IPS-18c (cell line): ENCODE results near the gene CEP72.

Source experiments
- H3K4me3 ChIP-seq: 2 replicates; pipeline ENCODE4 v1.7.0; 2013; ENCODE audit warnings: low read depth, mild to moderate bottlenecking, low read length, moderate library complexity; ENCODE audit not compliant: insufficient read depth
- H3K9me3 ChIP-seq: one replicate; pipeline ENCODE4 v1.6.1; 2013; ENCODE audit warnings: mild to moderate bottlenecking, low read length, moderate library complexity; ENCODE audit not compliant: control insufficient read depth, insufficient read depth

CEP72 gene

DNA sequence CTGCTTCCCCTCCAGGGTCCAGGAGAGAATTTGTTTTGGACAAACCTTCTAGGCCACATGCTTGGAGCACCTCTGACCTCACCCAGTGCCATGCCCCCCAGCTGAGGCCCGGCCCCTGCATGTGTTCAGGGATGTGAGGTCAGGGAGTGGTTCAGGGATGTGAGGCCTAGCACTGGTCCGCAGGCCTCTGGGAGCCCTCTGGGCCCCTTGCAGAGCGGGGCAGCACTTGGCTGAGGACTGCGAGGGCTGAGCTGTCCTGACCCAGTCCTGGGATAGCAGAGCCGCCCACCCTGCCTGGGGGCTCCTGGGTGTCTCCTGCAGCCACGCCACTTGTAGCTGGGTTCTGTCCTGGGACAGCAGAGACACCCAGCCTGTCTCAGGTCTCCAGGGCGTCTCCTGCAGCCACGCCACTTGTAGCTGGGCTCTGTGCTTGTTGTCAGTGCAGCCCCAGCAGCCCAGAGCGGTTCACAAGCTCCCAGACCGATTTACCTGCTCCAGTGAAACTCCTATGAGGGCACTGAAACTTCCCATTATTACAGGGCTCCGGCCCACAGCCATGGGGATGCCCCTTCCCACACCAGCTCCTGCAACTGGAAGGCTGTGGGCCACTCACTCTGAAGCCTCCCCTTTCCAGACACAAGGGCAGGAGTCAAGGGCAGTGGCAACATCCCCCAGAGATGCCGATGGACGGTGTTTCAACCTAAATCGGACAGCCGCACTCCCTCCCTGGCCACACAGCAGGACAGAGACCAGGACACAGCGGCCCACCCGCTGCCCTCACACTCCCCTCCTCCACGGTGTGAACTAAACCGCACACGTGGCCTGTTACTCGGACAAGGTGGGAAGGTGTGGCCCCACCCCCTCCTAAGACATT lies 5.4 kb upstream of the CEP72 start:
- H3K4me3 ChIP-seq: no peak overlapping the region
- H3K9me3 ChIP-seq: no peaks in the 10 kb centered on the region

DNA sequence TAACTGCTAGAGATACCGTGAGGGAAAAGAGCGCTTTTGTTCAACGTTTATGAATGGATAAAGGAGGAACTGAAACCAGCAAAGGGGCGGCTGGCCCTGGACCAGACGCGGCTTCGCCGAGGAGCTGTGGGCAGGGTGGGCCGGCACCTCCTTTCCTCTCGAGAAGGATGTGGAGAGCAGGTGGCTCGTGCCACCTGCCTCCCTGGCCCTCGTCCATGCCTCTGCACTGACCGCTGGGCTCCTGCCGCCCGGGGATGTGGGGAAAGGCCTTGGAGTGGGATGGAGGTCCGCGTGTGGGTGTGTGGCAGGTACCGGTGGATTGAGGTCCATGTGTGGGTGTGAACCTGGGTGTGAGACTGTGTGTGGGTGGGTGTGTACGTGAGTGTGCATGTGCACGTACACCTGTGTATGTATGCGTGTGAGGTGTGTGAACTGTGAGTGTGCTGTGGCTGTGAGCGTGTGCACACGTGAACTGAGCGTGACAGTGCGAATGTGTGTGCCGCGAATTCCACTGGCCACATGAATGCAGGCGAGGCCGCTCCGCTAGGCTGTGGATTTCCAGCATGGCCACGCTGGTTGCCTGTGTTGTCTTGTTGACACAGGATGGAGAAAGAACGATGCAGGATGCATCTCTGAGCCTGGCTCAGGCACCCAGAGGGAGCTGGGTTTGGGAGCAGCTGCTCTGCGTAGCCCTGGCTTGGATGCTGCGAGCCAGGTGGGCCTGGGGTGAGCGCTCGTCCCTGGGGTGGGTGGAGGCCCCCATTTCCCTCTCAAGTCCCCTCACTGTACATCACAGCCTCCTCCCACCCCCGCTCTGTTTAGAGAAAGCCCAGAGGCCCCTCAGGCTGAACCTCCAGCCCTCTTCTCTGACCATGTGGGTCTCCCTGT lies 4.4 kb upstream of the CEP72 start:
- H3K9me3 ChIP-seq: no peaks in the 10 kb centered on the region
- no peak overlapping the region for H3K4me3 ChIP-seq

DNA sequence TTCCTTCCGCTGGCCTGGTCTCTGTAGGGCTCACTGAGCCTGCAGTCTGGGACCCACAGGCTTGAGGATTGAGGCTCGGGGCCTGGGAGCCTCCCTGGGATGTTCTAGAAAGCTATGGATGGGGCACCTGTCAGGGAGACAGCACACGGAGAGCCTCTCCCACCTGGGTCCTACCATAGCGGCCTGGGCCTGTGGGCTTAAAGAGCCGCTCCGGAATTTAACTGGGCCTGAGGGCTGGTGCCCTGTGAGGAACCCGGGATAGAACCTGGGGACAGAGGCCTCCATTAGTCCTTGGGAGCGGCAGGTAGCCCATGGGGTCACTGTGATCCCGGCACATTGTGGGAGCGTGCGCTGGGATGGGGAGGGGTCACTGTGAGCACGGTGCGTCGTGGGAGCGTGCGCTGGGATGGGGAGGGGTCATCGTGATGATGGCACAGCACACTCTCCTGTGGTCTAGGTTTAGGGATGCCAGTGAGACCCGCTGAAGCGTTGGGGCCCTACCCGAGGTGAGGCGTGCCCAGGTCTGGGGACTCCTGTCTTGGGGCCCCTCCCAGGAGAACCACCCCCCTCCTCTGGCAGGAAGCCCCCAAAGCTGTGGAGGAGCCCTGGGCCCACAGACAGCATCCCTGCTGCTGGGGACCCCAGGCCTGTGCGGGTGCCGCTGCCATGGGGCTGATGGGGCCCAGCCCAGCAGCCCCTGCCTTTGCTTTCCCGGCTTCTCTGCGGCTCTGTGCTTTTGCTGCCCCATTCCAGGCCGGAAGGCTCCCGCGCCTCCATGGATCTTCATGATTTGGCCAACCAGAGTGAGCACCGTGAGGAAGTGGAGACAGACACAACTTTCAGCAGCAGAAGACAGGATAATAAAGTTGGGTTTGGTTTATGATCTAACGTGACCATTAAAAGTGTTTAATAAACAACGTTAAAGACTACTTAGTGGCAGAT lies 3.4 kb upstream of the CEP72 start:
- Histone ChIP-seq H3K9me3 (no peaks in the 10 kb centered on the region), H3K4me3 (no peak overlapping the region)

DNA sequence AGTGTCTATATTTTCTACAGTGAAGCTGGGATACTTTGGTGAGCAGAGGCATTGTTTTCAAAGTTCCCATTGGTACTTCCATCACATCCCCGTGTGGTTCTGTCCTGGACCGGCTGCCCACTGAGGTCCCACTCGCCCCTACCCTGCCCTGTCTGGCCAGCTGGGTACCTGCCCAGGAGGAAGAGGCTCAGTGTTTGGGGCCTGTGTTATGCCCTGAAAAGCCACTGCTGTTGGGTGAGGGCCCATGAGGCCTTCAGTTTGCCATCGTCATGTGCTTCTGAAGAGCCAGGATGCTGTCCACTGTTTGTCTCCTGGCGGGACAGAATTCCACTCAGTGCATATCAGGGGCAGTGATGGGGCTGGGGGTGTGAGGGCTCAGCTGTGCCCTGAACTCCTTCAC lies 2.6 kb upstream of the CEP72 start:
- H3K4me3 ChIP-seq: no peak overlapping the region
- H3K9me3 ChIP-seq: no peaks in the 10 kb centered on the region

DNA sequence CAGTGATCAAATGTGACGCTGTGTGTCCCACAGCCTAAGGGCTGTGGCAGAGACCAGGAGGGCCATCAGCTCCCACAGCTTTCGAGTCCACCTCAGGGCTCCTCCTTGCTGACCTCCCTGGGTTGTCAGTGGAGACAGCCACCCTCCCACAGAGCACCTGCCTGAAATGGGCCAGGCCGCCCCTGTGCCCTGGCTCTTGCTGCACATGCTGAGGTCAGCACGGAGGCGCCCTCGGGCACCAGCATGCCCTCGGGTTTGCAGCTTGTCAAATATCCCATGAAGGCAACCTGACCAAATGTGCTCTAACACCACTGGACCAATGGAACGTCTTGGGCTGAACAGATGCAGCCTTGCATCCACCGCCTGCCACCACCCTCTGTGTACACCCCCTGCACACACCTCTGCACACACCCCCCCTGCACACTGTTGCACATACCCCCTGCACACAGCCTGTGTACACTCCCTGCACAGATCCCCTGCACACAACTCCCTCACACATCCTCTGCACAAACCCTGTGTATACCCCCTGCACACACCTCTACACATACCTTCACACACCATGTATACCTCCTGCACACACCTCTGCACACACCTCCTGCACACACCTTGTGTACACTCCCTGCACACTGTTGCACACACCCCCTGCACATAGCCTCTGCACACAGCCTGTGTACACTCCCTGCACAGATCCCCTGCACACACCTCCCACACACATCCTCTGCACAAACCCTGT lies 2.0 kb upstream of the CEP72 start:
- no peaks in the 10 kb centered on the region for H3K9me3 ChIP-seq
- no peak overlapping the region for H3K4me3 ChIP-seq

DNA sequence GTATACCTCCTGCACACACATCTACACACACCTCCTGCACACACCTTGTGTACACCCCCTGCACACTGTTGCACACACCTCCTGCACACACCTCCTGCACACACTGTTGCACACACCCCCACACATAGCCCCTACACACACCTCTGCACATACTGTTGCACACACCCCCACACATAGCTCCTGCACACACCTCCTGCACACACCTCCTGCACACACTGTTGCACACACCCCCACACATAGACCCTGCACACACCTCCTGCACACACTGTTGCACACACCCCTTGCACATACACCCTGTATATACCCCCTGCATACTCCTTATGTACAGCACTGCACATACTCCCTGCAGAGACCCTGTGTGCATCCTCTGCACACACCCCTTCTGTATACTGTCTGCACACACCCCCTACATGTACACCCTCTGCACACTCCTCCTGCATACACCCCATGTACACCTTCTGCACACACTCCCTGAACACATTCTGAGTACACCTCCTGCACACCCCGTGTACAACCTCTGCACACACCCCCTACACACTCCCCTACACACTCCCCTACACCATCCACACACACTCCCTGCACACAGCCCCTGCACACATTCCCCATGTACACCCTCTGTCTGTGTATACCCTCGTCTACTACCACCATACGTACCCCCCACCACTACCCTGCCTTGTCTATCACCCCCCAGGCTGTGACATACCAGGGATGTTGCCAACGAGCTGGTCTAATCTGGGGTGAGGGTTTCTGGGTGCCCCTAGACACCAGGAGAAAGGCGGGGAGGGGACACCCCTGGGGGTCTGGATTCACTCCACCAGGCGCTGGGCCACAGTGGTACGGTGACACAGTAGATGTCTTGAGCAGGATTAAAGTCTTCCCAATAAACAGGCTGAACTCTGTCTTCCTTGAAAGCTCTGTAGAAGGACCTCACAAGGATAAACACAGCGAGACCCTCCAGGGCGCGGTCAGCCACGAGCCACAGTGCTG lies 1.1 kb upstream of the CEP72 start:
- H3K4me3 ChIP-seq: peak overlapping the region; percentile 74
- no peaks in the 10 kb centered on the region for H3K9me3 ChIP-seq

DNA sequence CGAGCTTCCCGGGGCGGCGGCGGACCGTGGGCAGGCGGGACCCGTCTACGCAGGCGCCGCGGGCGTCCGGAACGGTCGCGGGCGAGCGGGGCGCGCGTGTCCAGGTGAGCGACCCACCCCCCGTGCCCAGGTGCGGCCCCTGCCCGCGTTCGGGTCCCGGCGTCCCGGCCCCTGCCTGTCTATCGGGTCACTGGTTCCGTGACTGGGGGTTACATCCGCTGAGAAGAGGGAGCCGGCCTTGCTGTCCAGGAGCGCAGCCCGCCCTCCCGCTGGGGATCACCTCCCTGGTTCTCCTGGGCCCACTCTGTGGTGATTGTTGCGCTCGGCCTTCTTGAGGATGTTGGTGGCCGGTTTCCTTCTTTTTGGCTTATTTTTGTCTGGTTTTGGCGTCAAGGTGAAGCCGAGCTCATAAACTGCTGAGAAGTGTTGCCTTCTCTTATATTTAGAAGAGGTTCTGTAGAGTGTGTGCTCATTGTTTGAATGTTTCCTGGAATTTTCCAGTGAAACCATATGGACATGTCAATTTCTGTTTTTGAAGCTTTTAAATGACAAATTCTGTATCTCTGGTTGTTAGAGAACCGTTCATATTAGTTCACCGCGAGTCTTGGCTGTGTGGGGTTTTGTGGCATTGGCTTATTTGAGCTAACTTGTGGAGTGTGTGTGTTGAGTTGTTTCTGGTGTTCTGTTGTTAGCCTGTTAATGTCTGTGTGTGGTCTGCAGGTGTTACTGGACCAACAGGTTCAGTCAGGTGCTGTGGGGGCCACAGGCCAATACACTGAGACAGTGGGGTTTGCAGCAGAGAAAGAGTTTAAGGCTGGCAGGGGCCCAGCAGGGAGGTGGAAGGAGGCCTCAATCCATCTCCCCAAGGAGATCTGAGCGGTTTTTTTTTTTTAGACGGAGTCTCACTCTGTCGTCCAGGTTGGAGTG lies 621 bp downstream of the CEP72 start:
- Histone ChIP-seq H3K9me3 (peaks cover 2% of the 10 kb centered on the region), H3K4me3 (peak overlapping the region; percentile 70)

DNA sequence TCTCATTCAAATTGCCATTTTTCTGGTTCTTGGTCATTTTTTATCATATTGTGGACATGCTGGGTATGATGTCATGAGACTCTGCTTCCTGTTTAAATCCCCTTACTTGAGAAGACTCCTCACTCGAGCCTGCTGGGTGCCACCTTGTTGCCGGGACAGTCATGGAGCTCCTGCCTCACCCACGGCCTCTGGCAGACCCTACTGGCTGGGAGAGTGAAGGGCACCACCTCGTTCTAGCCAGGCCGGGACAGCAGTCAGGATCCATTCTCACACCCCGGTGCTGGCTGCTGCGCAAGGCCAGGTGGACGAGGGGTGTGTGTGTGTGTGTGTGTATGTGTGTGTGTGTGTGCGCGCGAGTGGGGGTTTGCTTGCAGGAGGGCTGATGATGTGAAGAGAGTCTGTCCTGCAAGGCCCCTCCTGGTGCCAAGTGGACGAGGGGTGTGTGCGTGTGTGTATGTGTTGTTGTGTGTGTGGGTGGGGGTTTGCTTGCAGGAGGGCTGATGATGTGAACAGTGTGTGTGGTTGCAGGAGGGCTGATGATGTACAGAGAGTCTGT lies 4.4 kb downstream of the CEP72 start:
- Histone ChIP-seq H3K9me3 (peaks cover 2% of the 10 kb centered on the region), H3K4me3 (no peak overlapping the region)

DNA sequence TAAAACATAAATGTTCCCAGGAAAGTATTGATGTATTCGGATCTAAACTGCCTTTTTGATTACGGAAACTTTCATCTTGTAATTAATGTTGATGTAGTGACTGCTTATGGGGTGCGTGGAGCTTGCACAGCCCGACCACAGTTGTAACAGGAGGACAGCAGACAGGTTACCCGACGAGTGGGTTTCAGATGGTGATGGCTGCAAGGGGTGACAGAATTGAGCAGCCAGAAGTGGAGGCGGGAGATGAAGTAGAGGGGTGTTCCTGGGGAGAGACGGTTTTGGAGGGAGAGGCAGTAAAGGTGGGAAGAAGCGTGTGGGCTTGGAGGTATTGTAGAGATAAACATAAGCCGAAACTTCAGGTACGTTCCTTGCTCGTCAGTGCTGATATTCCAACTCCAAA lies 5.8 kb downstream of the CEP72 start:
- H3K4me3 ChIP-seq: no peak overlapping the region
- H3K9me3 ChIP-seq: peaks cover 2% of the 10 kb centered on the region

DNA sequence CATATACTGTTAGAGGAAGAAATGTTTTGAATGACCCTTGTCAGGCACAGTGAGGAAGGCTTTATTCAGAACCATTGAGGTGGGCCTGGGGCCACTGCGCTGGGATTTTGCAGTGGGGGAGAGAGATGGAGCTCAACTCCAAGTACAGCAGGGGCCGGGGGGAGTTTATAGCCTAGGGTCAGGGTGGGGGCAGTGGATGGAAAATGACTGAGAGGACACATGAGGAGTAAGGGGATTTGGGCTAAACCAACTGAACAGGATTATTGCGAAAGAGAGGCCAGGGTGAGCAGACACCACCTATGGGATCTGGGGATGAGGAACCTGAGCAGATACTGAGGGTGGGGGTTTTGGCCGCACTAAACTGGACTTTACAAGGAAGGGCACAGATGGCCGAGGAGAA lies 6.3 kb downstream of the CEP72 start:
- Histone ChIP-seq H3K9me3 (peaks cover 2% of the 10 kb centered on the region), H3K4me3 (no peak overlapping the region)

DNA sequence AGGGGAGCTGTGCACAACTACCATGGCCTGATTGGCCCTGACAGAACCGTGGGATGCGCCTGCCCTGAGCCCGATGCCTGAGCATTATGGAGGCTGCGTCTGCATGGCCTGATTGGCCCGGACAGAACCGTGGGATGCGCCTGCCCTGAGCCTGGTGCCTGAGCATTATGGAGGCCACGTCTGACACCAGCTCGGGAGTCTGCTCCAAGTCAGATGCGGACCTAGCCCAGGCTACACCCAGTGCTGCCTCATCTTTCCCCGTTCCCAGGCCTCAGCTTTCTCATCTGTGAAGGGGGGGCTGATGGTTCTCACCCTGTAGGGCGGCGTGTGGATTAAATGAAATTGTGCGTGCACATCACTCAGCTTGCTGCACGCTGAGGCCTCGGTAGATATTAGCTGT lies 7.3 kb downstream of the CEP72 start:
- Histone ChIP-seq H3K4me3 (no peak overlapping the region), H3K9me3 (peaks cover 2% of the 10 kb centered on the region)

DNA sequence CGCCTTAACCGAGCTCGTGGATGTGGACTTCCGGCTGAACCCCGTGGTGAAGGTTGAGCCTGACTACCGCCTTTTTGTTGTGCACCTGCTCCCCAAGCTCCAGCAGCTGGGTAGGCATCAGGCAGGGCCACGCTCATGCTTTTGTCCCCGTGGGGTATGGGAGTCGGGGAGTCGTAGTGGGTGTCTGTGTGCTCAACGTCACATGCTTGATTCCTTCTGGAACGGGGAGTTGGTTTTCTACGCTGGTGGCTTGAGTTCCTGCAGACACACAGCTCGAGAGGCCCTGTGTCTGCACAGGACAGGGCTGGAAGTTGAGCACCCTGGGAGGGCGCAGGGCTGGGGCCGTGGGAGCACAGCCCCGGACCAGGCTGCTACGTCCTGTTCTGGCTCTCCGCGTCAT lies 8.0 kb downstream of the CEP72 start:
- H3K9me3 ChIP-seq: peaks cover 2% of the 10 kb centered on the region
- no peak overlapping the region for H3K4me3 ChIP-seq

DNA sequence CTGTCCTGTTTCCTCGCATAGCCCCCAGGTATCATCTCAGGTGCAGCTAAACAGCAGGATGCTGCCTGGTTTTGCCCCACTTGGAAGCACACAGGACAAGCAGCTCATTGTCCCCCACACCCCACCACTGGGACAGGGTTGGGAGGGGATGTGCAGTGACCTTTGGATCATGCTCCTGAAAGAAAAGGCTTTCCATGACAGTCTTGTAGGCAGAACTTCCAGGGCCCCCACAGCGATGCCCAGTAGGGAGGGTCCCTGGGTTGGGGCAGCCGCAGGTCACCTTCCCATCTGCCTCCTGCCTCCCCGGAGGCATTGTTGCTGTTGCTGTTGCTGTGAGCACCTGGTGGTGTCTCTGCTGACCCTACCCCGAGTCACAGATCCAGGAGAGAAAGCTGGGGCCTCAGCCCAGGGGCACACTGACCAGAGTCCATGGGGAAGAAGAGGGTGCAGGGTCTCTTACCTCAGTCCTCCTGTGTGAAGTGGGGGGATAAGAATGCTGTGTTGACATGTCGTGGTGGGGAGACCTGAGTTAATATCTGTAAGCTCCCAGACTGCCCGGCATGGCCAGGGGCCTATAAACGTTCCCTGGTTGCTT lies 8.5 kb downstream of the CEP72 start:
- H3K4me3 ChIP-seq: no peak overlapping the region
- H3K9me3 ChIP-seq: peaks cover 2% of the 10 kb centered on the region

DNA sequence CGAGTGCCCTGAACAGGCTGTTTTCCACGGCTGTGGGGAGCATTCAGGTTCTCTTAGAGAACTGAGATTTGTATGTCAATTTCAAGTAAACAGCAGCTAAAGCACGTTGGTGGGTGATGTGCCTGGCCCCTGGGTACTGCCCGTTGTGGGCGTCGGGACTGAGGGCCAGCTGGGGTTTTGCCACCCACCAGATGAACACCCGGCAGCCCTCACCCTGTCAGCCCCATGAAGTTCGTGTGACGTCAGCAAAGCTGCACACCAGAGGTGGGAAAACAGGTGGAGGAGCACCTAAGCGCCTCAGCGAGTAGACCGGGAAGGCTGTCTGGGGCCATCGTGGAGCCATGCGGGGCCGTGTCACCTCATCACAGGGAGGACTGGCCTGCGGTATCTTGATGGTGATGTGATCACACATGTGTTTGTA lies 9.2 kb downstream of the CEP72 start:
- no peak overlapping the region for H3K4me3 ChIP-seq
- peaks cover 2% of the 10 kb centered on the region for H3K9me3 ChIP-seq
